HepG2 (cell line): ENCODE results near the gene POLR3H. TPM values are rescaled to one million over a fixed set of nuclear protein-coding genes. Genes with fewer than 3 reads are reported as not detected.

ENCODE experiments used
- ATAC-seq: fragments of 200-7000 bp; cut with Tn5 transposase; 3 replicates; pipeline ENCODE4 v1.9.1; 2020; ENCODE audit warnings: mild to moderate bottlenecking, moderate library complexity
- BruUV-seq: library from RNA; stranded (reverse); fragments of 400-500 nt; replicated peaks from 2 replicates; lab custom pipeline; 2021; lab: Mats Ljungman, UMichigan
- CTCF ChIA-PET: fragments of 300-600 bp; formaldehyde crosslinking; extraction: SDS; loops from one replicate; lab custom pipeline; 2021; ENCODE audit warnings: low total read pairs, inconsistent platforms, low intra/inter-chr PET ratio; lab: Yijun Ruan, JAX
- POLR2A ChIA-PET: fragments of 350-600 bp; sonication (Branson Sonifier 250); formaldehyde crosslinking; loops from one replicate; lab custom pipeline; 2020; ENCODE audit warnings: antibody characterized with exemption, inconsistent platforms; lab: Yijun Ruan, JAX
- DNase-seq: peaks from one replicate; pipeline ENCODE4 v3.0.0-alpha.2; 2015; ENCODE audit warnings: low spot score
- FAIRE-seq: peaks from 3 replicates; lab custom pipeline; 2011; peaks lifted over from hg19 to GRCh38; lab: Jason Lieb, UNC
- H2AFZ ChIP-seq: one replicate; pipeline ENCODE4 v1.6.1; 2011; ENCODE audit warnings: low read length, inconsistent platforms
- H3K27ac ChIP-seq: fragments of 300-600 bp; 3 replicates; pipeline ENCODE4 v1.8.0; 2011; ENCODE audit warnings: mixed run types, mild to moderate bottlenecking, mixed read lengths, low read length, inconsistent platforms; ENCODE audit not compliant: insufficient read depth; ENCODE audit errors: extremely low read length
- H3K27me3 ChIP-seq, 2 experiments: fragments of 200-600 bp in 1 of 2; 2 replicates in 1 of 2; 3 replicates in 1 of 2; pipeline versions ENCODE4 v1.6.0 to v1.8.0; 2011; ENCODE audit warnings: low read length in 2 of 2, mild to moderate bottlenecking in 2 of 2, moderate library complexity in 2 of 2, inconsistent platforms in 1 of 2; ENCODE audit not compliant: insufficient read depth in 2 of 2, control insufficient read depth in 1 of 2
- H3K36me3 ChIP-seq, 2 experiments: fragments of 200-600 bp in 1 of 2; replicated peaks in 1 of 2; 2 replicates in 1 of 2; 3 replicates in 1 of 2; pipeline versions ENCODE4 v1.5.1 to v1.8.0; 2011; ENCODE audit warnings: low read length in 2 of 2, inconsistent platforms in 1 of 2; ENCODE audit not compliant: insufficient read depth in 2 of 2, control insufficient read depth in 1 of 2
- H3K4me1 ChIP-seq: 2 replicates; pipeline ENCODE4 v1.5.1; 2012; ENCODE audit warnings: low read length, inconsistent platforms; ENCODE audit not compliant: insufficient read depth
- H3K4me2 ChIP-seq: 2 replicates; pipeline ENCODE4 v1.6.0; 2011; ENCODE audit warnings: low read depth, low read length, inconsistent platforms
- H3K4me3 ChIP-seq, 3 experiments: fragments of 200-600 bp in 1 of 3; sonication (generic), shearing (Covaris generic) in 1 of 3; replicated peaks in 1 of 3; 2 replicates each; pipeline ENCODE4 v1.5.1; 2011 to 2016; ENCODE audit warnings: low read length in 3 of 3, inconsistent platforms in 2 of 3, low read depth in 2 of 3, mild to moderate bottlenecking in 2 of 3, control low read depth in 1 of 3, mixed read lengths in 1 of 3; ENCODE audit not compliant: insufficient read depth in 1 of 3
- H3K79me2 ChIP-seq: one replicate; pipeline ENCODE4 v1.6.1; 2011; ENCODE audit warnings: low read length, inconsistent platforms; ENCODE audit not compliant: insufficient read depth
- H3K9ac ChIP-seq: 2 replicates; pipeline ENCODE4 v1.6.0; 2011; ENCODE audit warnings: mild to moderate bottlenecking, low read depth, low read length, inconsistent platforms; ENCODE audit not compliant: insufficient read depth
- H3K9me3 ChIP-seq: 2 replicates; pipeline ENCODE4 v1.5.1; 2012; ENCODE audit warnings: mild to moderate bottlenecking, low read length
- H4K20me1 ChIP-seq: 2 replicates; pipeline ENCODE4 v1.6.0; 2011; ENCODE audit warnings: inconsistent platforms, mild to moderate bottlenecking, low read length, moderate library complexity; ENCODE audit not compliant: insufficient read depth
- ATAD3A ChIP-seq: sonication (generic); formaldehyde crosslinking; IDR thresholded peaks from 2 replicates; pipeline ENCODE4 v1.4.0; 2020; ENCODE audit warnings: missing genetic modification reagents
- BRD4 ChIP-seq: sonication (generic); formaldehyde crosslinking; IDR thresholded peaks from 2 replicates; pipeline ENCODE4 v1.4.0; 2020; ENCODE audit warnings: missing genetic modification reagents
- HNRNPH1 ChIP-seq: fragments of 200-400 bp; formaldehyde crosslinking; optimal IDR thresholded peaks from 2 replicates; pipeline ENCODE3; 2017; ENCODE audit warnings: mild to moderate bottlenecking, low read depth, low read length
- KDM6A ChIP-seq: IDR thresholded peaks from 2 replicates; pipeline ENCODE4 v1.6.1; 2016; ENCODE audit warnings: low read depth
- MIER3 ChIP-seq: IDR thresholded peaks from 2 replicates; pipeline ENCODE4 v1.6.1; 2016; ENCODE audit warnings: missing compliant biosample characterization, borderline replicate concordance
- NONO ChIP-seq, 2 experiments: fragments of 450-650 bp in 1 of 2; sonication (generic) in 1 of 2; formaldehyde crosslinking in 1 of 2; IDR thresholded peaks in 1 of 2; conservative IDR thresholded peaks in 1 of 2; 2 replicates each; pipeline versions ENCODE4 v1.6.1 to v1.8.0; 2017 to 2022; ENCODE audit warnings: mild to moderate bottlenecking in 1 of 2, missing genetic modification reagents in 1 of 2, moderate library complexity in 1 of 2
- POLR2AphosphoS5 ChIP-seq: IDR thresholded peaks from 2 replicates; pipeline ENCODE4 v1.6.1; 2012; ENCODE audit warnings: low read depth, low read length
- RBAK ChIP-seq: sonication (generic); formaldehyde crosslinking; IDR thresholded peaks from 2 replicates; pipeline ENCODE4 v1.5.1; 2020; ENCODE audit warnings: mild to moderate bottlenecking, missing genetic modification reagents
- RFX3 ChIP-seq: IDR thresholded peaks from 2 replicates; pipeline ENCODE4 v1.6.1; 2016; ENCODE audit warnings: missing biosample characterization, missing genetic modification reagents
- SNRNP70 ChIP-seq: fragments of 200-400 bp; formaldehyde crosslinking; IDR thresholded peaks from 2 replicates; pipeline ENCODE4 v1.6.1; 2017; ENCODE audit warnings: mild to moderate bottlenecking, low read depth, low read length, moderate library complexity
- ZNF557 ChIP-seq: sonication (generic); formaldehyde crosslinking; IDR thresholded peaks from 2 replicates; pipeline ENCODE4 v1.4.0; 2020; ENCODE audit warnings: missing genetic modification reagents
- WGBS: methylation state at CpG from one replicate; pipeline ENCODE4 v1.1.6; 2017; ENCODE audit warnings: low lambda C conversion rate; 5-methylcytosine and 5-hydroxymethylcytosine counted together
- in situ Hi-C: cut with HindIII; loops from 2 replicates; pipeline ENCODE4 v1.10.0; 2017; ENCODE audit warnings: low pct_unique_long_range_greater_than_20kb; ENCODE audit not compliant: extremely low pct_ligation_motif_present
- intact Hi-C: fragments of 100-400 bp; cut with micrococcal nuclease; formaldehyde crosslinking; loops from one replicate; pipeline ENCODE4 v1.10.0; 2022; ENCODE audit not compliant: unreplicated experiment
- polyA plus RNA-seq, 8 experiments: library from polyadenylated mRNA; depleted of rRNA in 3 of 8; stranded (reverse) in 7 of 8; unstranded in 1 of 8; fragments of >200 nt; fragmentation: Illumina TruSeq in 4 of 8; extraction: Trizol in 4 of 8; gene quantifications; 2 replicates each; pipeline versions ENCODE4 v1.2.1 to v1.2.3, GENCODE V29; 2011 to 2016; ENCODE audit warnings: low read depth in 4 of 8, missing spikeins in 1 of 8, mixed read lengths in 1 of 8; ENCODE audit not compliant: insufficient read depth in 1 of 8
- total RNA-seq, 5 experiments: library from RNA; depleted of rRNA; stranded (reverse); fragments of >200 nt; fragmentation: Illumina TruSeq; extraction: Trizol; gene quantifications; 2 replicates each; pipeline ENCODE4 v1.2.3, GENCODE V29; 2016; ENCODE audit warnings: low read depth in 1 of 5
- TF ChIP-seq, protein P1 (sequence below): IDR thresholded peaks from 2 replicates; pipeline ENCODE4 v1.6.1; 2012; ENCODE audit warnings: low read depth, low read length, improper control_type of control experiment
- TF ChIP-seq, protein P2 (sequence below): sonication (generic); formaldehyde crosslinking; IDR thresholded peaks from 2 replicates; pipeline ENCODE4 v1.9.0; 2021; ENCODE audit warnings: missing genetic modification reagents, borderline replicate concordance

Gene POLR3H
- total and polyA plus RNA-seq, 2 of the 13 experiments (the other 11 are each of a cell fraction or from before 2014, with no cell fraction given), result 10.3 to 28.6 TPM

DNA sequence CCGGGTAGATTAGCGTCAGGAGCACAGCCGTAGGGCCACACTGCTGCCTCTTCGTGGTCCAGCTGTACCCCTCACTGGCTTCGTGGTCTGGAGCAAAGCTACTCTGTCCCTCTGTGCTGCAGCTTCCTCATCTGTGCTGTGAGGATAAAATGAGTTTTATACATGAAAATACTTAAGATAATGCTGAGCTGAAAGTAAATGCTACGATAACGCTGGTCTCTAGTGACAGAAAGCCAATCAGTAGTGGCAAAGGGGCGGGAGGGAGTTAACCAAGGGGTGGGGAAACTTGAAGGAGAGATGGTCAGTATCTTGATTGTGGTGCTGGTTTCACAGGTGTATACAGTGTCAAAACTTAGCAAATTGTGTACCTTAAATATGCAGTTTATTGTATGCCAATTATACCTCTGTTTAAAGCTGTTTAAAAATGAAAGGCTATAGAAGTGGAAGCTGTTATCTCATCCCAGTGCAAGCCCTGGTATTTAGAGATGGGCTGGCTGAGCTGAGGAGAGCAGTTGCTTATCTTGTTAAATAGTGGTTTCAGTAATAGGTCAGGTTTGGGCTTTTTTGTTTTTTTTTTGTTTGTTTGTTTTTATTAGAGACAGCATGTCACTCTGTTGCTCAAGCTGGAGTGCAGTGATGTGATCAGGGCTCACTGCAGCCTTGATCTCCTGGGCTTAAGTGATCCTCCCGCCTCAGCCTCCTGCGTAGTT is 38.6 kb downstream of the POLR3H start:
- FAIRE-seq, result no peak
- ChIA-PET POLR2A (interaction anchor here (1.1 kb wide), 1 partner anchor 59 kb away, joined by 3 read pairs; the partner anchor contains the start of gene TOB2), CTCF (no interaction called here)
- WGBS, result 97% methylated on average over 10 of the region's 10 CpGs
- no peak for DNase-seq
- Histone ChIP-seq H3K4me2 (no peak overlapping the region), H2AFZ (no peak overlapping the region), H3K36me3 (peaks cover 19 to 61% of the 10 kb centered on the region in 2 experiments; a peak in 4 of 5 replicates), H3K9ac (no peak overlapping the region), H3K4me1 (no peaks in the 10 kb centered on the region), H3K27ac (no peak overlapping the region), H4K20me1 (no peaks in the 10 kb centered on the region), H3K79me2 (no peaks in the 10 kb centered on the region), H3K9me3 (no peaks in the 10 kb centered on the region), H3K27me3 (no peaks in the 10 kb centered on the region), H3K4me3 (no peak overlapping the region)
- BruUV-seq, result no TSS peak
- in situ Hi-C loops, result no loop called here
- ATAC-seq, result no peak
- intact Hi-C loops, result no loop called here
- TF ChIP-seq MIER3 (CRISPR knock-in tag) (no peak), RFX3 (no peak), ZNF557 (CRISPR knock-in tag) (no peak), POLR2AphosphoS5 (no peak), HNRNPH1 (no peak), NONO (IDR thresholded peaks at IDR 0.05) (no peak), NONO (CRISPR knock-in tag; conservative IDR thresholded peaks at IDR 0.05) (no peak), RBAK (CRISPR knock-in tag) (no peak), SNRNP70 (no peak), ATAD3A (CRISPR knock-in tag) (no peak), BRD4 (CRISPR knock-in tag) (no peak), KDM6A (no peak)
- TF ChIP-seq, protein P1, sequence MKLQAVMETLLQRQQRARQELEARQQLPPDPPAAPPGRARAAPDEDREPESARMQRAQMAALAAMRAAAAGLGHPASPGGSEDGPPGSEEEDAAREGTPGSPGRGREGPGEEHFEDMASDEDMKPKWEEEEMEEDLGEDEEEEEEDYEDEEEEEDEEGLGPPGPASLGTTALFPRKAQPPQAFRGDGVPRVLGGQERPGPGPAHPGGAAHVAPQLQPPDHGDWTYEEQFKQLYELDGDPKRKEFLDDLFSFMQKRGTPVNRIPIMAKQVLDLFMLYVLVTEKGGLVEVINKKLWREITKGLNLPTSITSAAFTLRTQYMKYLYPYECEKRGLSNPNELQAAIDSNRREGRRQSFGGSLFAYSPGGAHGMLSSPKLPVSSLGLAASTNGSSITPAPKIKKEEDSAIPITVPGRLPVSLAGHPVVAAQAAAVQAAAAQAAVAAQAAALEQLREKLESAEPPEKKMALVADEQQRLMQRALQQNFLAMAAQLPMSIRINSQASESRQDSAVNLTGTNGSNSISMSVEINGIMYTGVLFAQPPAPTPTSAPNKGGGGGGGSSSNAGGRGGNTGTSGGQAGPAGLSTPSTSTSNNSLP, result no peak
- TF ChIP-seq, protein P2, sequence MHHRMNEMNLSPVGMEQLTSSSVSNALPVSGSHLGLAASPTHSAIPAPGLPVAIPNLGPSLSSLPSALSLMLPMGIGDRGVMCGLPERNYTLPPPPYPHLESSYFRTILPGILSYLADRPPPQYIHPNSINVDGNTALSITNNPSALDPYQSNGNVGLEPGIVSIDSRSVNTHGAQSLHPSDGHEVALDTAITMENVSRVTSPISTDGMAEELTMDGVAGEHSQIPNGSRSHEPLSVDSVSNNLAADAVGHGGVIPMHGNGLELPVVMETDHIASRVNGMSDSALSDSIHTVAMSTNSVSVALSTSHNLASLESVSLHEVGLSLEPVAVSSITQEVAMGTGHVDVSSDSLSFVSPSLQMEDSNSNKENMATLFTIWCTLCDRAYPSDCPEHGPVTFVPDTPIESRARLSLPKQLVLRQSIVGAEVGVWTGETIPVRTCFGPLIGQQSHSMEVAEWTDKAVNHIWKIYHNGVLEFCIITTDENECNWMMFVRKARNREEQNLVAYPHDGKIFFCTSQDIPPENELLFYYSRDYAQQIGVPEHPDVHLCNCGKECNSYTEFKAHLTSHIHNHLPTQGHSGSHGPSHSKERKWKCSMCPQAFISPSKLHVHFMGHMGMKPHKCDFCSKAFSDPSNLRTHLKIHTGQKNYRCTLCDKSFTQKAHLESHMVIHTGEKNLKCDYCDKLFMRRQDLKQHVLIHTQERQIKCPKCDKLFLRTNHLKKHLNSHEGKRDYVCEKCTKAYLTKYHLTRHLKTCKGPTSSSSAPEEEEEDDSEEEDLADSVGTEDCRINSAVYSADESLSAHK, result no peak
